ENCODE data around the gene ZBTB7C. TPM values are rescaled to one million over a fixed set of nuclear protein-coding genes. Genes with fewer than 3 reads are reported as not detected.

ZBTB7C gene
- total and polyA plus RNA-seq, 2 of the 8 experiments (the other 6 are each of a cell fraction or from before 2014, with no cell fraction given) = 0.15 to 0.45 TPM

- Histone ChIP-seq H3K23me2 (ENCODE audit: low read depth, low read length) (no peaks in the 10 kb centered on the region), H2AFZ (ENCODE audit: low read length) (no peak overlapping the region), H2BK120ac (replicated peaks; ENCODE audit: low read depth, low read length) (no peak overlapping the region), H3K18ac (ENCODE audit: extremely low read depth, low read length) (no peak overlapping the region), H2BK20ac (ENCODE audit: low read length) (no peak overlapping the region), H3K23ac (ENCODE audit: insufficient read length) (no peak overlapping the region), H2BK15ac (ENCODE audit: low read length) (no peak overlapping the region), H3K56ac (replicated peaks; ENCODE audit: insufficient read length, low read depth, low read length) (no peak overlapping the region), H4K8ac (ENCODE audit: extremely low read depth, insufficient read depth, low read length) (no peak overlapping the region), H3K14ac (ENCODE audit: insufficient read length) (no peak overlapping the region), H3K4ac (replicated peaks; ENCODE audit: insufficient read length, low read depth, low read length) (no peak overlapping the region), H3K27me3 (replicated peaks in 1 of 4; ENCODE audit: control insufficient read depth in 3 of 4, extremely low read depth in 1 of 4, insufficient read depth in 3 of 4, low read length in 3 of 4) (no peaks in the 10 kb centered on the region), H3K4me2 (ENCODE audit: insufficient read depth in 1 of 2, low read depth in 2 of 2, low read length in 2 of 2) (no peak overlapping the region), H3K9me3 (ENCODE audit: insufficient read depth in 2 of 2, low read depth in 1 of 2, low read length in 1 of 2) (peaks cover 4 to 5% of the 10 kb centered on the region in 2 experiments; a peak in 2 of 4 replicates), H2AK5ac (ENCODE audit: low read depth, low read length) (no peak overlapping the region), H4K20me1 (replicated peaks in 1 of 2; ENCODE audit: control insufficient read depth in 1 of 2, insufficient read depth in 2 of 2, low read length in 2 of 2) (no peaks in the 10 kb centered on the region), H4K91ac (replicated peaks; ENCODE audit: insufficient read length, low read length) (no peak overlapping the region), H3K9ac (replicated peaks in 1 of 4; ENCODE audit: extremely low read depth in 1 of 4, low read depth in 3 of 4, low read length in 3 of 4) (no peak overlapping the region), H4K5ac (ENCODE audit: insufficient read length, low read depth, low read length) (no peak overlapping the region), H2BK12ac (ENCODE audit: low read depth, low read length) (no peak overlapping the region), H3K79me1 (ENCODE audit: low read depth, low read length) (no peaks in the 10 kb centered on the region), H3K27ac (ENCODE audit: low read depth, low read length) (no peak overlapping the region), H3K36me3 (ENCODE audit: control insufficient read depth in 2 of 4, insufficient read depth in 4 of 4, low read length in 3 of 4) (no peaks in the 10 kb centered on the region; a peak in 1 of 8 replicates), H3K4me3 (ENCODE audit: extremely low read depth in 1 of 4, insufficient read depth in 2 of 4, low read depth in 3 of 4, low read length in 4 of 4) (no peak overlapping the region), H2BK5ac (ENCODE audit: low read depth, low read length) (no peak overlapping the region), H3K4me1 (replicated peaks in 1 of 4; ENCODE audit: control insufficient read depth in 3 of 4, insufficient read depth in 4 of 4, low read length in 3 of 4) (no peaks in the 10 kb centered on the region; a peak in 3 of 7 replicates), H3K79me2 (ENCODE audit: control insufficient read depth in 1 of 2, insufficient read depth in 2 of 2, low read length in 2 of 2) (no peaks in the 10 kb centered on the region)
- no peak for TF ChIP-seq JUND (IDR thresholded peaks at IDR 0.05; ENCODE audit: low read length)
- TF ChIP-seq TAF7 (optimal IDR thresholded peaks at IDR 0.05; ENCODE audit: borderline replicate concordance, low read depth, low read length) = no peak
- no peak for TF ChIP-seq SUZ12 (IDR thresholded peaks at IDR 0.05; ENCODE audit: low read length)
- TF ChIP-seq SRF (IDR thresholded peaks at IDR 0.05; ENCODE audit: low read depth, low read length) = no peak
- TF ChIP-seq USF2 (IDR thresholded peaks at IDR 0.05; ENCODE audit: low read length) = no peak
- TF ChIP-seq BRCA1 (IDR thresholded peaks at IDR 0.05; ENCODE audit: low read depth, low read length) = no peak
- TF ChIP-seq SIN3A (conservative IDR thresholded peaks at IDR 0.05 in 1 of 2, IDR thresholded peaks at IDR 0.05 in 1 of 2; ENCODE audit: low read depth in 1 of 2, low read length in 2 of 2) = no peak
- no peak for TF ChIP-seq CEBPB (IDR thresholded peaks at IDR 0.05; ENCODE audit: low read depth, low read length)
- ChIA-PET POLR2A (ENCODE audit: partially characterized antibody) (no interaction called here), CTCF (ENCODE audit: partially characterized antibody) (interaction anchor here (0.9 to 3.1 kb wide), 6 partner anchors 9 to 60 kb away, joined by 4 to 10 read pairs (median 5); no protein-coding TSS in a partner anchor)
- WGBS, 2 experiments (ENCODE audit: extremely low coverage in 1 of 2, insufficient coverage in 1 of 2, insufficient read length in 1 of 2, insufficient replicate concordance in 2 of 2, low coverage in 1 of 2, low lambda C conversion rate in 2 of 2, missing lambda C conversion rate in 1 of 2) = 93% methylated on average over 6 of the region's 6 CpGs; no CpG with 5 or more reads in 1 of the 2 experiments
- DNase-seq (ENCODE audit: low read depth in 1 of 2, low spot score in 2 of 2) = no peak
- FAIRE-seq = no peak
These were observed 416.2 kb downstream of the ZBTB7C start for GRCh38 chr18:47992976-47993375.
